Gastroesophageal sphincter (tissue), 4 donors: ENCODE results near the gene RALGPS1. TPM values are rescaled to one million over a fixed set of nuclear protein-coding genes. Genes with fewer than 3 reads are reported as not detected.
A peak's percentile ranks its signal among the peaks of the same experiment; 100 is the strongest.

ENCODE experiments used
- ATAC-seq: fragments of 150-250 bp; one replicate; pipeline ENCODE4 v1.9.1; 2016; ENCODE audit warnings: mild to moderate bottlenecking, moderate library complexity
- H3K27ac ChIP-seq, 4 donors: fragments of 200-600 bp; sonication (generic) in 3 of 4; 1 replicate in 3 of 4; 2 replicates in 1 of 4; pipeline ENCODE4 v1.5.1; 2016 to 2019
- H3K27me3 ChIP-seq: fragments of 200-600 bp; sonication (generic); one replicate; pipeline ENCODE4 v1.5.1; 2019
- H3K36me3 ChIP-seq, 2 donors: fragments of 200-600 bp; sonication (generic); one replicate each; pipeline ENCODE4 v1.5.1; 2019; ENCODE audit warnings: control low read depth in 1 of 2
- H3K4me1 ChIP-seq, 3 donors: fragments of 200-600 bp; sonication (generic); 1 replicate in 2 of 3; 2 replicates in 1 of 3; pipeline ENCODE4 v1.5.1; 2016 to 2019; ENCODE audit warnings: control low read depth in 2 of 3
- H3K4me3 ChIP-seq, 2 donors: fragments of 200-600 bp; sonication (generic); one replicate each; pipeline ENCODE4 v1.5.1; 2019; ENCODE audit warnings: mild to moderate bottlenecking in 1 of 2, moderate library complexity in 1 of 2
- H3K9me3 ChIP-seq, 3 donors: fragments of 200-600 bp; sonication (generic); one replicate each; pipeline ENCODE4 v1.5.1; 2017 to 2019; ENCODE audit warnings: control low read depth in 2 of 3
- EP300 ChIP-seq: sonication (generic); formaldehyde crosslinking; IDR thresholded peaks from one replicate; pipeline ENCODE4 v1.6.1; 2017; ENCODE audit warnings: antibody characterized with exemption, mild to moderate bottlenecking
- POLR2A ChIP-seq, 2 donors: fragments of 450-650 bp; IDR thresholded peaks; one replicate each; pipeline ENCODE4 v1.6.1; 2017; ENCODE audit warnings: antibody characterized with exemption in 2 of 2, mild to moderate bottlenecking in 2 of 2, moderate library complexity in 1 of 2
- POLR2AphosphoS5 ChIP-seq: sonication (generic); formaldehyde crosslinking; IDR thresholded peaks from one replicate; pipeline ENCODE4 v1.6.1; 2017; ENCODE audit warnings: antibody characterized with exemption
- WGBS, 2 donors: methylation state at CpG; one replicate each; pipeline ENCODE4 v1.1.5; 2018; ENCODE audit warnings: low coverage in 1 of 2; 5-methylcytosine and 5-hydroxymethylcytosine counted together
- total RNA-seq, 4 donors: library from RNA; depleted of rRNA; stranded (reverse); fragments of >200 nt; gene quantifications; one replicate each; pipeline ENCODE4 v1.1.0, GENCODE V29; 2016
- TF ChIP-seq, protein P1 (sequence below), 4 experiments: fragments of 200-600 bp in 2 of 4; fragments of 450-650 bp in 2 of 4; sonication (generic) in 1 of 4; IDR thresholded peaks; one replicate each; pipeline ENCODE4 v1.5.1; 2017 to 2019; ENCODE audit warnings: antibody characterized with exemption in 4 of 4, mild to moderate bottlenecking in 2 of 4, moderate library complexity in 2 of 4

RALGPS1 gene
- total RNA-seq, 4 donors from 2014 or later = 5.9 to 17.4 (median 11.3) TPM

DNA sequence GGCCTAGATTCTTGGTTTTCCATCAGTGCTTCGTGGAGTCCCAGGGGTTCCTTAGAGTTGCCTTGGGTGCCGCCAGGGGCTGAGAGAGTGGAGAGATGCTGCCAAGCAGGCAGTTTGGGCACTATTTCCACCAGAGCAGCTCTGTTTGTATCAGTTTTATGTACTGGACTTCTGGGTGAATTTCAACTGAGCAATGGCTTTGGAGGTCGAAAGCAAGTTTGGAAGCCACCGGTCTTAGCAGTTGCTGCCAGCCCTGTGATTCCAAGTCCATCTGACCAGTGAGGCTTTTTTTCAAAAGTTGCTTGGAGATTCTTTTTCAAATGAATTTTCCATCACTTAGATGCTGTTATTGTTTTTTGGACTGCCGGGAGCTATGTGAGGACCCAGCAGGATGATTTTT is 139.4 kb downstream of the RALGPS1 start:
- 25 to 40% methylated on average over 1 to 4 of the region's 5 CpGs for WGBS, 2 donors
- Histone ChIP-seq H3K27me3 (no peaks in the 10 kb centered on the region), H3K9me3 (no peaks in the 10 kb centered on the region), H3K36me3 (no peaks in the 10 kb centered on the region), H3K4me3 (no peak overlapping the region), H3K27ac (peak overlapping the region; percentile 4 to 75 (median 71)), H3K4me1 (peaks cover 0 to 61% (median 22%) of the 10 kb centered on the region in 3 donors)
- TF ChIP-seq EP300 (no peak), POLR2AphosphoS5 (no peak), POLR2A (IDR thresholded peaks at IDR 0.05) (no peak)
- TF ChIP-seq, protein P1, sequence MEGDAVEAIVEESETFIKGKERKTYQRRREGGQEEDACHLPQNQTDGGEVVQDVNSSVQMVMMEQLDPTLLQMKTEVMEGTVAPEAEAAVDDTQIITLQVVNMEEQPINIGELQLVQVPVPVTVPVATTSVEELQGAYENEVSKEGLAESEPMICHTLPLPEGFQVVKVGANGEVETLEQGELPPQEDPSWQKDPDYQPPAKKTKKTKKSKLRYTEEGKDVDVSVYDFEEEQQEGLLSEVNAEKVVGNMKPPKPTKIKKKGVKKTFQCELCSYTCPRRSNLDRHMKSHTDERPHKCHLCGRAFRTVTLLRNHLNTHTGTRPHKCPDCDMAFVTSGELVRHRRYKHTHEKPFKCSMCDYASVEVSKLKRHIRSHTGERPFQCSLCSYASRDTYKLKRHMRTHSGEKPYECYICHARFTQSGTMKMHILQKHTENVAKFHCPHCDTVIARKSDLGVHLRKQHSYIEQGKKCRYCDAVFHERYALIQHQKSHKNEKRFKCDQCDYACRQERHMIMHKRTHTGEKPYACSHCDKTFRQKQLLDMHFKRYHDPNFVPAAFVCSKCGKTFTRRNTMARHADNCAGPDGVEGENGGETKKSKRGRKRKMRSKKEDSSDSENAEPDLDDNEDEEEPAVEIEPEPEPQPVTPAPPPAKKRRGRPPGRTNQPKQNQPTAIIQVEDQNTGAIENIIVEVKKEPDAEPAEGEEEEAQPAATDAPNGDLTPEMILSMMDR (IDR thresholded peaks at IDR 0.05) = no peak
- no peak for ATAC-seq

DNA sequence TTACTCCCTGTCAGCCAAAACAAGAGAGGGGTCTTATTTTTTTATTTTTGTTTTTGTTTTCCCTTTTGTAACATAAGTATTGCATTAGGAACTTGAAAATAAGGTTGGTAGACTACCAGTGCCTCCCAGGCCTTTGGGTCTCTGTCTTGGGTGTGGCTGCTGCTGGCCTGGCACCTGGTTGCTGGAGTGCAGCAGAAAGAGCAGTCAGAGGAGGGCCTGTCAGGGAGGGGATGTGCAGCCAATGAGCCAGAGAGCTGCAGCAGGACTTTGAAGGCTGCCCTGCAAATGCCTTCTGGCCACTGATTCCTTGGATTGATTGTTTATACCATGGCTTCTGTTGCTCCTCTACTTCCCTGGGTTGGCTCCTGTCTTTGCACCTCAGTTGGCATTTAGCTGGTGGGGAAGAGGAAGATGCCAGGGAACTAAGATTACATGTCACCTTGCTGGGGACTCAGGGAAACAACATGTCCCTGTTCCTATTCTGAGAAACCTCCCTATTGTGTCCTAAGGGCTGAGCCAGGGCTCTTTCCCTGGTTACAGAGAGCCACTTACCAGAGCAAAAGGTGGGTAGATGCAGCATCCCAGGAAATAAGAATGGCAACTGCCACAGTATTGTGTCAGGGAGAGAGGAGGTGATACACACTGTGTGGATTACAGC is 141.3 kb downstream of the RALGPS1 start:
- TF ChIP-seq POLR2AphosphoS5 (no peak), EP300 (no peak), POLR2A (IDR thresholded peaks at IDR 0.05) (no peak)
- TF ChIP-seq, protein P1 (IDR thresholded peaks at IDR 0.05) = no peak
- peaks cover 0 to 67% (median 32%) of the 10 kb centered on the region in 3 donors for H3K4me1 ChIP-seq
- no peak for ATAC-seq
- H3K9me3 ChIP-seq = no peaks in the 10 kb centered on the region
- H3K27me3 ChIP-seq = no peaks in the 10 kb centered on the region
- no peak overlapping the region for H3K27ac ChIP-seq
- H3K36me3 ChIP-seq = no peaks in the 10 kb centered on the region
- no peak overlapping the region for H3K4me3 ChIP-seq

DNA sequence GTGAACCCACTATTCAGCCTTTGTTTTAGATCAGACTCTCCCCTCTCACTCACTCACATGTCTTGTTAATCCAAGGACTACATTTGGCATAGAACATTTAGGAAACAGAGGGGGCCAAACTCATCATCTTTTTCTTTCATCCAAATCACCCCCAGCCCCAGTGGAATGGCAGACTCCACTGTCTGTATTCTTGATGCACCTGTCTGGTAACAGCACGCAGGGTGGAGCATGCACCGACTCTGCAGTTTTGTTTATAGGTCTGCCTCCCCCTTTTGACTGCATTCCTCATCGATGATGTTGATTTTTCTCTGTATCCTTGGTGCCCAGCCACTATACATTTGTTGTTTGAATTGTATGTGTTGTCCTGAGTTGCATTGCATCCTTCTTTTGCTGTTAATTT is 141.9 kb downstream of the RALGPS1 start:
- H3K4me1 ChIP-seq = peaks cover 0 to 67% (median 32%) of the 10 kb centered on the region in 3 donors

DNA sequence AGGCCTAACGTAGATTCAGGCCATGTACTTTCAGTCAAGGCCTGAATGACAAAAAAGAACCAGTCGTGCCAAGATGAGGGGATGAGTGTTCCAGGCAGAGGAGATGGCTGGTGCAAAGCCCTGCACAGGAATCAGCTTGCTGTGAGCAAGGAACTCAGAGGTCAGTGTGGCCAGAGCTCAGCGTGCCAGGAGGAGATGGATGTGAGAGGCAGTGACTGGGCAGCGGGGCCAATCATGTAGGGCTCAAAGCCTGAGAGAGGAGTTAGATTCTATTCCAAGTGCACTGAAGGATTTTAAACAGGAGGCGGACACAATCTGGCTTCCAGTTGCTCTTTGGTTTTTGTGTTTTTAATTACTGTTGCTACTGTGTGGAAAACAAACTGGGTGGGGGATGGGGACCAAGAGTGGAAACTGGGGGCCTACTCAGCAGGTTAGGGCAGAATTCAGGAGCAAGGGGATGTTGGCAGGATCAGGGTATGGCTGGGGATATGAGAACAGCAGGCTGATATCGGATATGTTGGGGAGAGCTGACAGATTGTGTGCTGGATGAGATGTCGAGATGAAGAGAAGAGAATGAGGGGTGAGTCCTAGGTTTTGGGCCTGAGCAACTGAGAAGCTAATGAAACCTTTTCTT is 143.5 kb downstream of the RALGPS1 start:
- no peaks in the 10 kb centered on the region for H3K36me3 ChIP-seq
- peaks cover 0 to 54% (median 27%) of the 10 kb centered on the region in 3 donors for H3K4me1 ChIP-seq
- 57 to 77% methylated on average over 7 of the region's 7 CpGs for WGBS, 2 donors
- ATAC-seq = no peak
- H3K4me3 ChIP-seq = no peak overlapping the region
- no peaks in the 10 kb centered on the region for H3K9me3 ChIP-seq
- peak; percentile 46 for TF ChIP-seq POLR2AphosphoS5
- no peak for TF ChIP-seq POLR2A (IDR thresholded peaks at IDR 0.05)
- TF ChIP-seq EP300 = no peak
- peak overlapping the region in 2 of 4 donors; percentile 0 to 41 for H3K27ac ChIP-seq
- no peaks in the 10 kb centered on the region for H3K27me3 ChIP-seq

More for the DNA sequence above, 141.9 kb downstream of the RALGPS1 start:
- no peak for ATAC-seq
- WGBS, 2 donors = 97 to 100% methylated on average over 2 to 3 of the region's 3 CpGs
- Histone ChIP-seq H3K27me3 (no peaks in the 10 kb centered on the region), H3K27ac (no peak overlapping the region), H3K9me3 (no peaks in the 10 kb centered on the region), H3K4me3 (no peak overlapping the region), H3K36me3 (no peaks in the 10 kb centered on the region)
- TF ChIP-seq, protein P1 (IDR thresholded peaks at IDR 0.05) = no peak
- TF ChIP-seq POLR2A (IDR thresholded peaks at IDR 0.05) (no peak), POLR2AphosphoS5 (no peak)

DNA sequence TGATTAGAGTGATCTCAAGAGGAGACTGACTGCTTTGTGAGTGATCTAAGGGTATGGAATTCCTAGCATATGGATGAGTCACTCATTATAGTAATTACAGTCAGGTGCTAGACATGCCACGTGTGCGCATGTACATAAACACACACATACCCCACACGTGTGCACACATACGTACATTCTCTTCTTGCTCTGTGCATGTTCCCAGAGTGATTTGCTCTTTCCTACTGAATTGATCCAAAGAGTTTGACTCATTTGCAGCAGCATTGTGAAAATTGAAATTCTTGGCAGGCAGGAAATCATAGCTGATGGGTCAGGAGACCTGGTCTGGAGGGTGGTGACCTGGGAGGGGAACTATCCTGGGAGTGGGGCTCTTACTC is 144.1 kb downstream of the RALGPS1 start:
- ATAC-seq = peak; percentile 28

More for the DNA sequence above, 144.1 kb downstream of the RALGPS1 start:
- H3K27ac ChIP-seq = peak overlapping the region in 1 of 4 donors; percentile 41
- TF ChIP-seq EP300 (no peak), POLR2A (IDR thresholded peaks at IDR 0.05) (no peak), POLR2AphosphoS5 (no peak)
- TF ChIP-seq, protein P1 (IDR thresholded peaks at IDR 0.05) = no peak
- H3K4me1 ChIP-seq = peaks cover 0 to 49% (median 22%) of the 10 kb centered on the region in 3 donors
- no peaks in the 10 kb centered on the region for H3K27me3 ChIP-seq
- H3K4me3 ChIP-seq = no peak overlapping the region
- 80 to 85% methylated on average over 3 to 4 of the region's 4 CpGs for WGBS, 2 donors
- no peaks in the 10 kb centered on the region for H3K36me3 ChIP-seq
- no peaks in the 10 kb centered on the region for H3K9me3 ChIP-seq
